Mammary epithelial cell (primary cell): ENCODE results near the gene GLB1L2.

Experiments used
- EZH2 ChIP-seq: IDR thresholded peaks from 2 replicates; pipeline ENCODE4 v1.6.1; 2012; ENCODE audit warnings: low read length, inconsistent platforms, borderline replicate concordance
- TF ChIP-seq, protein P1 (sequence below), 2 donors: IDR thresholded peaks in 1 of 2; conservative IDR thresholded peaks in 1 of 2; 2 replicates each; pipeline ENCODE4 v1.5.1; 2011 to 2012; ENCODE audit warnings: inconsistent platforms in 2 of 2, low read length in 2 of 2, mild to moderate bottlenecking in 2 of 2, control low read depth in 1 of 2, low read depth in 1 of 2; ENCODE audit not compliant: insufficient read depth in 1 of 2; ENCODE audit errors: extremely low read depth in 1 of 2

DNA sequence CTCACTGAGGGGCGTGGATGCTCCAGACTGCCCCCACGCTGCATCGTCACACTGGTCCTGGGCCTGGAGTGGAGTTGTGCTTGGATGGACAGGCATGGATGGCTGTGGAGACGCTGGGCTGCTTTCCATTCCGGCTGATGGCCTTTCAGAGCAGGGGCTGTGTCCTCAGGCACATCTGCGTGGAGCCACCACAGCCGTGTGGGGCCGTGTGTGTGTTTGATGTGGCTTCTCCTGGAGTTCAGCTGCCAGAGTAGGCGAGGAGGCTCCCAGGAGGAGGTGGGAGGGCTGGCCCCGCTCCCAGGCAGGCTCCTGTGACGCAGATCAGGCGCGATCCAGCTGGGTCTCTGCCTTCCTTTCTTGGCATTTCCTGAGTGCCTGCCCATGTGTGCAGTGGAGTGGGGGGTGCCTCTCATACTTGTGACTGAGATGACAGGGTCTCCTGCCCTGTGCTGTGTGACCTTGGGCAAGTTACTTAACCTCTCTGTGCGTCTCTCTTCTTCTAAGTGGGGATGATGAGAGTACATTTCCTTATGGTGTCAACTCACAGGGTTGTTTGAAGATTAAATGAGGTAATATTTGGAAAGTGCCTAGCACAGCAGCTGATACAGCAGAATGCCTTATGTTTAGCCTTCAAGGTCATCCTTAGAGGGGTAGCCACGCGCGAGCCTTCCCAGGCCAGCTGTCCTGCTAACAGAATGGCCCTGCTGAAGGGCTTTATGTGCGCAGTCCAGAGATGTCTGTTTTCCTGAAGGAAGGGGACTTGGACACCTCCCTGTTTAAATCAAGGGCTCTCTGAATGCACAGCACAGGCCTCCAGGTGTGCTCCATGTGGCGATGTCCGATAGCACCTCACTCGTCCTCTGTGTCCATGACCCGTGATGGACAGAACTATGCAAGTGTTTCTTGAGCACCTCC lies 33.5 kb downstream of the GLB1L2 start:
- TF ChIP-seq, protein P1, sequence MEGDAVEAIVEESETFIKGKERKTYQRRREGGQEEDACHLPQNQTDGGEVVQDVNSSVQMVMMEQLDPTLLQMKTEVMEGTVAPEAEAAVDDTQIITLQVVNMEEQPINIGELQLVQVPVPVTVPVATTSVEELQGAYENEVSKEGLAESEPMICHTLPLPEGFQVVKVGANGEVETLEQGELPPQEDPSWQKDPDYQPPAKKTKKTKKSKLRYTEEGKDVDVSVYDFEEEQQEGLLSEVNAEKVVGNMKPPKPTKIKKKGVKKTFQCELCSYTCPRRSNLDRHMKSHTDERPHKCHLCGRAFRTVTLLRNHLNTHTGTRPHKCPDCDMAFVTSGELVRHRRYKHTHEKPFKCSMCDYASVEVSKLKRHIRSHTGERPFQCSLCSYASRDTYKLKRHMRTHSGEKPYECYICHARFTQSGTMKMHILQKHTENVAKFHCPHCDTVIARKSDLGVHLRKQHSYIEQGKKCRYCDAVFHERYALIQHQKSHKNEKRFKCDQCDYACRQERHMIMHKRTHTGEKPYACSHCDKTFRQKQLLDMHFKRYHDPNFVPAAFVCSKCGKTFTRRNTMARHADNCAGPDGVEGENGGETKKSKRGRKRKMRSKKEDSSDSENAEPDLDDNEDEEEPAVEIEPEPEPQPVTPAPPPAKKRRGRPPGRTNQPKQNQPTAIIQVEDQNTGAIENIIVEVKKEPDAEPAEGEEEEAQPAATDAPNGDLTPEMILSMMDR (conservative IDR thresholded peaks at IDR 0.05 in 1 of 2, IDR thresholded peaks at IDR 0.05 in 1 of 2; ENCODE audit: extremely low read depth in 1 of 2, insufficient read depth in 1 of 2, low read depth in 1 of 2, low read length in 2 of 2) = no peak
- TF ChIP-seq EZH2 = no peak
